HL-60 (cell line): ENCODE data around the gene SLC7A1.

ENCODE experiments used
- DNase-seq, 2 experiments: peaks; one replicate each; pipeline ENCODE4 v3.0.0-alpha.2; 2010 to 2020; ENCODE audit warnings: low read depth in 1 of 2, low spot score in 1 of 2
- H3K27ac ChIP-seq: fragments of 250-450 bp; sonication (Bioruptor Pico); replicated peaks from 2 replicates; pipeline ENCODE4 v1.5.1; 2020; ENCODE audit warnings: mild to moderate bottlenecking, moderate library complexity
- H3K27me3 ChIP-seq: fragments of 250-450 bp; sonication (Bioruptor Pico); 2 replicates; pipeline ENCODE4 v1.5.1; 2021; ENCODE audit warnings: mild to moderate bottlenecking, moderate library complexity; ENCODE audit not compliant: insufficient read depth, poor library complexity, severe bottlenecking
- H3K4me3 ChIP-seq: replicated peaks from 2 replicates; pipeline ENCODE4 v1.5.1; 2011; ENCODE audit warnings: mild to moderate bottlenecking, control low read depth, low read length; ENCODE audit not compliant: insufficient read depth
- GABPA ChIP-seq: IDR thresholded peaks from 2 replicates; pipeline ENCODE4 v1.6.1; 2012; ENCODE audit warnings: low read depth
- POLR2AphosphoS5 ChIP-seq: IDR thresholded peaks from 2 replicates; pipeline ENCODE4 v1.6.1; 2012; ENCODE audit warnings: low read depth
- SPI1 ChIP-seq: IDR thresholded peaks from 2 replicates; pipeline ENCODE4 v1.6.1; 2012; ENCODE audit warnings: low read depth, mild to moderate bottlenecking, borderline replicate concordance
- TF ChIP-seq, protein P1 (sequence below): IDR thresholded peaks from 2 replicates; pipeline ENCODE4 v1.6.1; 2012; ENCODE audit warnings: low read depth; ENCODE audit not compliant: insufficient replicate concordance
- TF ChIP-seq, protein P2 (sequence below): IDR thresholded peaks from one replicate; pipeline ENCODE4 v1.5.1; 2011; ENCODE audit warnings: low read length, control low read depth, inconsistent platforms; ENCODE audit not compliant: insufficient read depth

Gene SLC7A1

DNA sequence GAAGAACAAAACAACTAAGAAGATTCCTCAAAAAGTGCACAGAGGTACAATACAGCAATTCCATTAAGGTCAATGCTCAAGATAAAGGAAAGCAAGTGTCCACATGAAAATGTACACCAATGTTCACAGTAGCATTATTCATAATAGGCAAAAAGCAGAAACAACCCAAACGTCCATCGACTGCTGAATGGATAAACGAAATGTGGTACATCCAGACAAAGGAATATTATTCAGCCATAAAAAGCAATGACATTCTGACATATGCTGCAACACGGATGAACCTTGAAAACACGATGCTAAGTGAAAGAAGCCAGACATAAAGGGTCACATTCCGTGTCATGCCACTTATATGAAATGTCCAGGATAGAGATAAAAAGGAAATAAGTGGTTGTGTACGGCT, 29.3 kb downstream of the SLC7A1 start:
- DNase-seq, result no peak
- no peak overlapping the region for H3K27ac ChIP-seq
- TF ChIP-seq, protein P1, sequence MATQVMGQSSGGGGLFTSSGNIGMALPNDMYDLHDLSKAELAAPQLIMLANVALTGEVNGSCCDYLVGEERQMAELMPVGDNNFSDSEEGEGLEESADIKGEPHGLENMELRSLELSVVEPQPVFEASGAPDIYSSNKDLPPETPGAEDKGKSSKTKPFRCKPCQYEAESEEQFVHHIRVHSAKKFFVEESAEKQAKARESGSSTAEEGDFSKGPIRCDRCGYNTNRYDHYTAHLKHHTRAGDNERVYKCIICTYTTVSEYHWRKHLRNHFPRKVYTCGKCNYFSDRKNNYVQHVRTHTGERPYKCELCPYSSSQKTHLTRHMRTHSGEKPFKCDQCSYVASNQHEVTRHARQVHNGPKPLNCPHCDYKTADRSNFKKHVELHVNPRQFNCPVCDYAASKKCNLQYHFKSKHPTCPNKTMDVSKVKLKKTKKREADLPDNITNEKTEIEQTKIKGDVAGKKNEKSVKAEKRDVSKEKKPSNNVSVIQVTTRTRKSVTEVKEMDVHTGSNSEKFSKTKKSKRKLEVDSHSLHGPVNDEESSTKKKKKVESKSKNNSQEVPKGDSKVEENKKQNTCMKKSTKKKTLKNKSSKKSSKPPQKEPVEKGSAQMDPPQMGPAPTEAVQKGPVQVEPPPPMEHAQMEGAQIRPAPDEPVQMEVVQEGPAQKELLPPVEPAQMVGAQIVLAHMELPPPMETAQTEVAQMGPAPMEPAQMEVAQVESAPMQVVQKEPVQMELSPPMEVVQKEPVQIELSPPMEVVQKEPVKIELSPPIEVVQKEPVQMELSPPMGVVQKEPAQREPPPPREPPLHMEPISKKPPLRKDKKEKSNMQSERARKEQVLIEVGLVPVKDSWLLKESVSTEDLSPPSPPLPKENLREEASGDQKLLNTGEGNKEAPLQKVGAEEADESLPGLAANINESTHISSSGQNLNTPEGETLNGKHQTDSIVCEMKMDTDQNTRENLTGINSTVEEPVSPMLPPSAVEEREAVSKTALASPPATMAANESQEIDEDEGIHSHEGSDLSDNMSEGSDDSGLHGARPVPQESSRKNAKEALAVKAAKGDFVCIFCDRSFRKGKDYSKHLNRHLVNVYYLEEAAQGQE, result no peak
- TF ChIP-seq, protein P2, sequence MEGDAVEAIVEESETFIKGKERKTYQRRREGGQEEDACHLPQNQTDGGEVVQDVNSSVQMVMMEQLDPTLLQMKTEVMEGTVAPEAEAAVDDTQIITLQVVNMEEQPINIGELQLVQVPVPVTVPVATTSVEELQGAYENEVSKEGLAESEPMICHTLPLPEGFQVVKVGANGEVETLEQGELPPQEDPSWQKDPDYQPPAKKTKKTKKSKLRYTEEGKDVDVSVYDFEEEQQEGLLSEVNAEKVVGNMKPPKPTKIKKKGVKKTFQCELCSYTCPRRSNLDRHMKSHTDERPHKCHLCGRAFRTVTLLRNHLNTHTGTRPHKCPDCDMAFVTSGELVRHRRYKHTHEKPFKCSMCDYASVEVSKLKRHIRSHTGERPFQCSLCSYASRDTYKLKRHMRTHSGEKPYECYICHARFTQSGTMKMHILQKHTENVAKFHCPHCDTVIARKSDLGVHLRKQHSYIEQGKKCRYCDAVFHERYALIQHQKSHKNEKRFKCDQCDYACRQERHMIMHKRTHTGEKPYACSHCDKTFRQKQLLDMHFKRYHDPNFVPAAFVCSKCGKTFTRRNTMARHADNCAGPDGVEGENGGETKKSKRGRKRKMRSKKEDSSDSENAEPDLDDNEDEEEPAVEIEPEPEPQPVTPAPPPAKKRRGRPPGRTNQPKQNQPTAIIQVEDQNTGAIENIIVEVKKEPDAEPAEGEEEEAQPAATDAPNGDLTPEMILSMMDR, result no peak
- TF ChIP-seq POLR2AphosphoS5, result no peak
- no peak for TF ChIP-seq GABPA
- no peak overlapping the region for H3K4me3 ChIP-seq
- H3K27me3 ChIP-seq, result no peaks in the 10 kb centered on the region

DNA sequence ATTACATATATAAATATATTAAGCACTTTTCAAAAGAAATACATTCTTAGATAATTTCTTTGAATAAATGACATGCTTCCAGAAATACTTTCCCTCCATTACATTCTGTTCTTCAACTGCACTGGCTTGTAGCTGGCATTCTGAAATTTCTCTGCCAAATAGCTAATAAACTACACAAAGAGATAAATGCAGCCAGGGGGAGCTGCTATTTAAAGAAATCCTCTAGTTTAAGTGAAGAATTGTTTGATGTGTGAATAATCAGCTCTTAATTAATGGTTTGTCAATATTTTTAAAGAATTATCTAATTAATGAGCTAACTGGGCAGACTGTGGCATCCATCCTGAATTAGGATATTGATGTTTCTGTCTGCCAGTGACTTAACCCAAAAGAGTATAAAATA, 30.7 kb downstream of the SLC7A1 start:
- no peak overlapping the region for H3K27ac ChIP-seq
- TF ChIP-seq POLR2AphosphoS5 (no peak), SPI1 (no peak), GABPA (no peak)
- TF ChIP-seq, protein P2, result no peak
- TF ChIP-seq, protein P1, result no peak
- DNase-seq, result no peak

DNA sequence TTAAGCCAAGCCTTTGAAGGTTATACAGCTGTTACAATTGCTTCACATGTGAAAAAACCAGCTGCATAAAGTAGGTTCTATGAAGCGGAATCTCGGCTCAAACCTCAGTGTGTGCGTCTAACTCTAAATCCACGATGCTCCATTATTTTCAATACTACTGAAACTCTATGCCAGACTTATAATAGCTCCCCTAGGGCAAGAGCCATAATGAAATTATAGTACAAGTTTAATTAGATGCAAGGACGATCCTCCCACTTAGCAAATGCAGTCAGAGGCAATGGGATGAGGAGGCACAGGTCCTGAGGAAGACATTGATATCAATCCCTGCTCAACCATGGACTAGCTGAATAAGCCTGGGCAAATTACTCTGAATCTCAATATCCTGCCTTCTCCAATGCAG, 31.1 kb downstream of the SLC7A1 start:
- DNase-seq, result no peak
- no peaks in the 10 kb centered on the region for H3K27me3 ChIP-seq
- H3K27ac ChIP-seq, result no peak overlapping the region
- no peak overlapping the region for H3K4me3 ChIP-seq
- TF ChIP-seq, protein P1, result no peak
- no peak for TF ChIP-seq SPI1
- no peak for TF ChIP-seq GABPA
- TF ChIP-seq, protein P2, result no peak
- no peak for TF ChIP-seq POLR2AphosphoS5

More for the DNA sequence above, 30.7 kb downstream of the SLC7A1 start:
- Histone ChIP-seq H3K4me3 (no peak overlapping the region), H3K27me3 (no peaks in the 10 kb centered on the region)
